K562 (cell line): ENCODE measurements around the gene OTOP3. TPM values are rescaled to one million over a fixed set of nuclear protein-coding genes. Genes with fewer than 3 reads are reported as not detected.

ENCODE experiments used
- BRD4 ChIP-seq: fragments of 200-600 bp; sonication (generic); IDR thresholded peaks from 2 replicates; pipeline ENCODE4 v1.6.1; 2017; ENCODE audit warnings: inconsistent platforms
- KLF13 ChIP-seq: fragments of 450-650 bp; IDR thresholded peaks from 2 replicates; pipeline ENCODE4 v1.6.1; 2016; ENCODE audit warnings: missing genetic modification characterization, low read depth, mild to moderate bottlenecking, missing compliant biosample characterization, moderate library complexity, borderline replicate concordance
- NFATC3 ChIP-seq: fragments of 450-650 bp; IDR thresholded peaks from 2 replicates; pipeline ENCODE4 v1.6.1; 2017; ENCODE audit warnings: mild to moderate bottlenecking
- ZFPM2 ChIP-seq: fragments of 250-450 bp; sonication (Bioruptor Pico); IDR thresholded peaks from 2 replicates; pipeline ENCODE4 v1.5.1; 2022; ENCODE audit warnings: mild to moderate bottlenecking
- ZNF253 ChIP-seq: fragments of 250-450 bp; sonication (Bioruptor Pico); conservative IDR thresholded peaks from 2 replicates; pipeline ENCODE4 v1.6.1; 2021; ENCODE audit warnings: mild to moderate bottlenecking
- polyA plus RNA-seq, 8 experiments: library from polyadenylated mRNA; depleted of rRNA in 4 of 8; stranded (reverse) in 5 of 8; unstranded in 3 of 8; fragments of >200 nt; fragmentation: Nextera tagmentation in 2 of 8; fragmentation: Illumina TruSeq in 1 of 8; extraction: Ambion mirVana in 2 of 8; extraction: Trizol in 1 of 8; gene quantifications; 2 replicates each; pipeline versions ENCODE4 v1.2.1 to v1.2.3, GENCODE V29; 2011 to 2014; ENCODE audit warnings: inconsistent platforms in 1 of 8, missing spikeins in 1 of 8
- total RNA-seq, 7 experiments: library from RNA; depleted of rRNA in 6 of 7; stranded (reverse); fragments of >200 nt in 6 of 7; fragmentation: Illumina TruSeq in 2 of 7; extraction: Trizol in 2 of 7; gene quantifications; 2 replicates each; pipeline versions ENCODE4 v1.2.1 to v1.2.3, GENCODE V29; 2011 to 2021; ENCODE audit warnings: low replicate concordance in 1 of 7

OTOP3 gene
- total and polyA plus RNA-seq, 9 of the 15 experiments (the other 6 are each of a cell fraction or from before 2014, with no cell fraction given): not detected

- TF ChIP-seq BRD4 (no peak), ZNF253 (CRISPR knock-in tag) (no peak), NFATC3 (no peak), KLF13 (no peak), ZFPM2 (CRISPR knock-in tag) (no peak)
Observed at GRCh38 chr17:74999523-74999922, 63.8 kb downstream of the OTOP3 start (continued).

Other genes with a start within 250 kb of the OTOP3 start
Only the 7 nearest of the 19 such genes appear.
- gene GRIN2C, start 76.0 kb upstream of the OTOP3 start, total RNA-seq (2014; rRNA removed): under 0.01 and 0.16 TPM in 2 replicates
- gene GRIN2C, start 76.0 kb upstream of the OTOP3 start, total RNA-seq (2014; rRNA removed; fragmentation: Illumina TruSeq; extraction: Trizol): 0.03 and 0.04 TPM in 2 replicates
- 0.07 and 0.08 TPM in 2 replicates for gene GRIN2C, start 76.0 kb upstream of the OTOP3 start, total RNA-seq (2015; rRNA removed; fragmentation: Illumina TruSeq; extraction: Trizol)
- gene GRIN2C, start 76.0 kb upstream of the OTOP3 start, total RNA-seq (2021): 0.33 and 0.40 TPM in 2 replicates
- gene GRIN2C, start 76.0 kb upstream of the OTOP3 start, polyA plus RNA-seq (2011; rRNA removed): 0.08 and 0.10 TPM in 2 replicates
- 0.10 TPM in 1 of 2 replicates, not detected in the other for gene GRIN2C, start 76.0 kb upstream of the OTOP3 start, polyA plus RNA-seq (2014; fragmentation: Illumina TruSeq; extraction: Trizol)
- gene GRIN2C, start 76.0 kb upstream of the OTOP3 start, polyA plus RNA-seq (2014; fragmentation: Nextera tagmentation; extraction: Ambion mirVana): not detected
- 0.08 and 0.20 TPM in 2 replicates for gene GRIN2C, start 76.0 kb upstream of the OTOP3 start, polyA plus RNA-seq (2014; rRNA removed)
- gene FDXR, start 62.9 kb upstream of the OTOP3 start, total RNA-seq (2014; rRNA removed): 62.2 and 76.4 TPM in 2 replicates
- 8.7 and 14.3 TPM in 2 replicates for gene FDXR, start 62.9 kb upstream of the OTOP3 start, total RNA-seq (2014; rRNA removed; fragmentation: Illumina TruSeq; extraction: Trizol)
- gene FDXR, start 62.9 kb upstream of the OTOP3 start, total RNA-seq (2015; rRNA removed; fragmentation: Illumina TruSeq; extraction: Trizol): 40.6 and 46.1 TPM in 2 replicates
- gene FDXR, start 62.9 kb upstream of the OTOP3 start, total RNA-seq (2021): 68.7 and 70.7 TPM in 2 replicates
- gene FDXR, start 62.9 kb upstream of the OTOP3 start, polyA plus RNA-seq (2011; rRNA removed): 25.4 and 30.9 TPM in 2 replicates
- 13.6 and 40.4 TPM in 2 replicates for gene FDXR, start 62.9 kb upstream of the OTOP3 start, polyA plus RNA-seq (2014; fragmentation: Illumina TruSeq; extraction: Trizol)
- 1 to 10 TPM in 1 of 2 experiments, under 1 TPM in 1; 0.89 to 2.8 TPM for gene FDXR, start 62.9 kb upstream of the OTOP3 start, polyA plus RNA-seq (2014; fragmentation: Nextera tagmentation; extraction: Ambion mirVana)
- 58.6 and 62.9 TPM in 2 replicates for gene FDXR, start 62.9 kb upstream of the OTOP3 start, polyA plus RNA-seq (2014; rRNA removed)
- gene FADS6, start 42.3 kb upstream of the OTOP3 start, total RNA-seq (2014; rRNA removed): not detected in 2 replicates
- gene FADS6, start 42.3 kb upstream of the OTOP3 start, total RNA-seq (2014; rRNA removed; fragmentation: Illumina TruSeq; extraction: Trizol): not detected in 2 replicates
- gene FADS6, start 42.3 kb upstream of the OTOP3 start, total RNA-seq (2015; rRNA removed; fragmentation: Illumina TruSeq; extraction: Trizol): 0.22 TPM in 1 of 2 replicates, not detected in the other
- gene FADS6, start 42.3 kb upstream of the OTOP3 start, total RNA-seq (2021): not detected in 2 replicates
- gene FADS6, start 42.3 kb upstream of the OTOP3 start, polyA plus RNA-seq (2011; rRNA removed): 0.12 and 0.18 TPM in 2 replicates
- gene FADS6, start 42.3 kb upstream of the OTOP3 start, polyA plus RNA-seq (2014; fragmentation: Illumina TruSeq; extraction: Trizol): not detected in 2 replicates
- not detected for gene FADS6, start 42.3 kb upstream of the OTOP3 start, polyA plus RNA-seq (2014; fragmentation: Nextera tagmentation; extraction: Ambion mirVana)
- not detected in 2 replicates for gene FADS6, start 42.3 kb upstream of the OTOP3 start, polyA plus RNA-seq (2014; rRNA removed)
- gene USH1G, start 12.6 kb upstream of the OTOP3 start, total RNA-seq (2014; rRNA removed): 0.64 and 1.2 TPM in 2 replicates
- 0.16 and 0.22 TPM in 2 replicates for gene USH1G, start 12.6 kb upstream of the OTOP3 start, total RNA-seq (2014; rRNA removed; fragmentation: Illumina TruSeq; extraction: Trizol)
- 0.43 and 0.53 TPM in 2 replicates for gene USH1G, start 12.6 kb upstream of the OTOP3 start, total RNA-seq (2015; rRNA removed; fragmentation: Illumina TruSeq; extraction: Trizol)
- 1.00 and 1.4 TPM in 2 replicates for gene USH1G, start 12.6 kb upstream of the OTOP3 start, total RNA-seq (2021)
- 0.57 and 0.77 TPM in 2 replicates for gene USH1G, start 12.6 kb upstream of the OTOP3 start, polyA plus RNA-seq (2011; rRNA removed)
- 0.42 and 0.71 TPM in 2 replicates for gene USH1G, start 12.6 kb upstream of the OTOP3 start, polyA plus RNA-seq (2014; fragmentation: Illumina TruSeq; extraction: Trizol)
- gene USH1G, start 12.6 kb upstream of the OTOP3 start, polyA plus RNA-seq (2014; fragmentation: Nextera tagmentation; extraction: Ambion mirVana): not detected
- gene USH1G, start 12.6 kb upstream of the OTOP3 start, polyA plus RNA-seq (2014; rRNA removed): 0.57 and 0.69 TPM in 2 replicates
- not detected in 2 replicates for gene OTOP2, start 11.6 kb upstream of the OTOP3 start, total RNA-seq (2014; rRNA removed)
- 0.11 TPM in 1 of 2 replicates, not detected in the other for gene OTOP2, start 11.6 kb upstream of the OTOP3 start, total RNA-seq (2014; rRNA removed; fragmentation: Illumina TruSeq; extraction: Trizol)
- 0.19 and 0.36 TPM in 2 replicates for gene OTOP2, start 11.6 kb upstream of the OTOP3 start, total RNA-seq (2015; rRNA removed; fragmentation: Illumina TruSeq; extraction: Trizol)
- gene OTOP2, start 11.6 kb upstream of the OTOP3 start, total RNA-seq (2021): 0.18 and 0.27 TPM in 2 replicates
- 0.28 and 0.31 TPM in 2 replicates for gene OTOP2, start 11.6 kb upstream of the OTOP3 start, polyA plus RNA-seq (2011; rRNA removed)
- 0.25 TPM in 1 of 2 replicates, not detected in the other for gene OTOP2, start 11.6 kb upstream of the OTOP3 start, polyA plus RNA-seq (2014; fragmentation: Illumina TruSeq; extraction: Trizol)
- under 1 TPM; 0.04 to 0.06 TPM for gene OTOP2, start 11.6 kb upstream of the OTOP3 start, polyA plus RNA-seq (2014; fragmentation: Nextera tagmentation; extraction: Ambion mirVana)
- 0.08 and 0.09 TPM in 2 replicates for gene OTOP2, start 11.6 kb upstream of the OTOP3 start, polyA plus RNA-seq (2014; rRNA removed)
- gene HID1, start 36.9 kb downstream of the OTOP3 start, total RNA-seq (2014; rRNA removed): 0.04 and 0.14 TPM in 2 replicates
- 0.19 TPM in 1 of 2 replicates, not detected in the other for gene HID1, start 36.9 kb downstream of the OTOP3 start, total RNA-seq (2014; rRNA removed; fragmentation: Illumina TruSeq; extraction: Trizol)
- gene HID1, start 36.9 kb downstream of the OTOP3 start, total RNA-seq (2015; rRNA removed; fragmentation: Illumina TruSeq; extraction: Trizol): 0.15 and 0.54 TPM in 2 replicates
- 0.91 and 1.2 TPM in 2 replicates for gene HID1, start 36.9 kb downstream of the OTOP3 start, total RNA-seq (2021)
- gene HID1, start 36.9 kb downstream of the OTOP3 start, polyA plus RNA-seq (2011; rRNA removed): 0.53 and 1.4 TPM in 2 replicates
- gene HID1, start 36.9 kb downstream of the OTOP3 start, polyA plus RNA-seq (2014; fragmentation: Illumina TruSeq; extraction: Trizol): 0.53 and 0.71 TPM in 2 replicates
- under 1 TPM in 1 of 2 experiments, not detected in 1; 0.15 TPM for gene HID1, start 36.9 kb downstream of the OTOP3 start, polyA plus RNA-seq (2014; fragmentation: Nextera tagmentation; extraction: Ambion mirVana)
- gene HID1, start 36.9 kb downstream of the OTOP3 start, polyA plus RNA-seq (2014; rRNA removed): 1.1 and 2.1 TPM in 2 replicates
- gene CDR2L, start 51.7 kb downstream of the OTOP3 start, total RNA-seq (2014; rRNA removed): 8.8 and 9.8 TPM in 2 replicates
- gene CDR2L, start 51.7 kb downstream of the OTOP3 start, total RNA-seq (2014; rRNA removed; fragmentation: Illumina TruSeq; extraction: Trizol): 2.0 and 2.7 TPM in 2 replicates
- gene CDR2L, start 51.7 kb downstream of the OTOP3 start, total RNA-seq (2015; rRNA removed; fragmentation: Illumina TruSeq; extraction: Trizol): 4.0 and 4.3 TPM in 2 replicates
- gene CDR2L, start 51.7 kb downstream of the OTOP3 start, total RNA-seq (2021): 15.5 and 16.0 TPM in 2 replicates
- 3.1 and 5.5 TPM in 2 replicates for gene CDR2L, start 51.7 kb downstream of the OTOP3 start, polyA plus RNA-seq (2011; rRNA removed)
- gene CDR2L, start 51.7 kb downstream of the OTOP3 start, polyA plus RNA-seq (2014; fragmentation: Illumina TruSeq; extraction: Trizol): 7.3 and 8.9 TPM in 2 replicates
- 1 to 10 TPM; 5.3 to 8.2 TPM for gene CDR2L, start 51.7 kb downstream of the OTOP3 start, polyA plus RNA-seq (2014; fragmentation: Nextera tagmentation; extraction: Ambion mirVana)
- 8.0 and 9.8 TPM in 2 replicates for gene CDR2L, start 51.7 kb downstream of the OTOP3 start, polyA plus RNA-seq (2014; rRNA removed)